Activated CD8-positive, alpha-beta memory T cell treated with anti-CD3 and anti-CD28 coated beads for 24 hours (primary cell): ENCODE results near the gene MPST.
"Not testable (repeated sequence)": the region's sequence is repeated elsewhere in the genome, so short reads cannot be mapped to it uniquely, and the experiment has no call there.

Source experiments
- DNase-seq: peaks from one replicate; pipeline ENCODE4 v3.0.0-alpha.2; 2020

MPST gene

GRCh38 chr22:37019309-37020191 lies at the start of gene MPST, which contains the start of gene TST:
MPST (plus strand) TSS chr22:37019742; CDS start chr22:37019837, 95 bp downstream.
TST (minus strand) TSS chr22:37019447; CDS start chr22:37018732, 715 bp downstream.
- DNase-seq: peak; percentile 77

GRCh38 chr22:36971341-36972125 lies 48.0 kb upstream of the MPST start:
- DNase-seq: no peak

- no peak for DNase-seq
These were observed 42.9 kb upstream of the MPST start for GRCh38 chr22:36976606-36977005.

GRCh38 chr22:36977401-36977861 lies 42.1 kb upstream of the MPST start:
- peak; percentile 88 for DNase-seq

- peak; percentile 94 for DNase-seq
These were observed 41.4 kb upstream of the MPST start for GRCh38 chr22:36977947-36978660.

GRCh38 chr22:36979016-36979910 lies 40.3 kb upstream of the MPST start:
- no peak for DNase-seq

- no peak for DNase-seq
These were observed 38.2 kb upstream of the MPST start for GRCh38 chr22:36981247-36981775.

- peak; percentile 32 for DNase-seq
These were observed 37.4 kb upstream of the MPST start for GRCh38 chr22:36982136-36982535.

GRCh38 chr22:36985211-36985889 lies 34.2 kb upstream of the MPST start:
- peak; percentile 43 for DNase-seq

GRCh38 chr22:36986242-36986821 lies 33.2 kb upstream of the MPST start:
- DNase-seq: peak; percentile 76

- DNase-seq: no peak
These were observed 31.3 kb upstream of the MPST start for GRCh38 chr22:36988075-36988832.

GRCh38 chr22:36989012-36989411 lies 30.5 kb upstream of the MPST start:
- DNase-seq: not testable (repeated sequence)

- no peak for DNase-seq
These were observed 29.1 kb upstream of the MPST start for GRCh38 chr22:36990457-36990856.

GRCh38 chr22:36991206-36991605 lies 28.3 kb upstream of the MPST start:
- no peak for DNase-seq

- DNase-seq: no peak
These were observed 21.8 kb upstream of the MPST start for GRCh38 chr22:36997746-36998145.

GRCh38 chr22:36998620-36999351 lies 20.8 kb upstream of the MPST start:
- DNase-seq: no peak

GRCh38 chr22:36999463-36999862 lies 20.1 kb upstream of the MPST start:
- DNase-seq: no peak

GRCh38 chr22:37000676-37001534 lies 18.6 kb upstream of the MPST start:
- no peak for DNase-seq
